Epithelial cell of esophagus (primary cell): ENCODE measurements around the gene CADPS.

Experiments
- DNase-seq: peaks from one replicate; pipeline ENCODE4 v3.0.0; 2010; ENCODE audit warnings: low read depth
- H3K4me3 ChIP-seq: 2 replicates; pipeline ENCODE4 v1.5.1; 2011; ENCODE audit warnings: mild to moderate bottlenecking, low read length, control low read depth
- TF ChIP-seq, protein P1 (sequence below): IDR thresholded peaks from 2 replicates; pipeline ENCODE4 v1.5.1; 2011; ENCODE audit warnings: low read depth, mild to moderate bottlenecking, low read length, control low read depth, inconsistent platforms; ENCODE audit not compliant: insufficient read depth; ENCODE audit errors: missing control alignments

CADPS gene

DNA sequence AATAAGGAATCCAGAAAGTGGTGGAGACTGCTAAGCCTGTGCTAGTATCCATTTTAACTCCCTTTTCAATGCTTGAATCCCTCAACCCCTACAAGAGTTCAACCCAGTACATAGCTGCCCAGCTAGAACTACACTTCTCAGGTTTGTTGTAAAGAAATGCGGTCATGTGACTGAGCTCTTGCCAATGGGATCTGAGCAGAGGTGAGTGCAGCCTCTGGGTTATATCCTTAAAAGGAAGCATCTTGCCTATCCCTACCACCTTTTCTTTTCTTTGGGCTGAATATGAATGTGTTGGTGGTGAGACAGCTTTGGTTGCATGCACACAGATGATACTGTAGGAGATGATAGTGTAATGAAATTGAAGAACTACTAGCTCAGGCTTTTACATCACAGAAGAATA is 139.7 kb downstream of the CADPS start:
- no peak for DNase-seq
- TF ChIP-seq, protein P1, sequence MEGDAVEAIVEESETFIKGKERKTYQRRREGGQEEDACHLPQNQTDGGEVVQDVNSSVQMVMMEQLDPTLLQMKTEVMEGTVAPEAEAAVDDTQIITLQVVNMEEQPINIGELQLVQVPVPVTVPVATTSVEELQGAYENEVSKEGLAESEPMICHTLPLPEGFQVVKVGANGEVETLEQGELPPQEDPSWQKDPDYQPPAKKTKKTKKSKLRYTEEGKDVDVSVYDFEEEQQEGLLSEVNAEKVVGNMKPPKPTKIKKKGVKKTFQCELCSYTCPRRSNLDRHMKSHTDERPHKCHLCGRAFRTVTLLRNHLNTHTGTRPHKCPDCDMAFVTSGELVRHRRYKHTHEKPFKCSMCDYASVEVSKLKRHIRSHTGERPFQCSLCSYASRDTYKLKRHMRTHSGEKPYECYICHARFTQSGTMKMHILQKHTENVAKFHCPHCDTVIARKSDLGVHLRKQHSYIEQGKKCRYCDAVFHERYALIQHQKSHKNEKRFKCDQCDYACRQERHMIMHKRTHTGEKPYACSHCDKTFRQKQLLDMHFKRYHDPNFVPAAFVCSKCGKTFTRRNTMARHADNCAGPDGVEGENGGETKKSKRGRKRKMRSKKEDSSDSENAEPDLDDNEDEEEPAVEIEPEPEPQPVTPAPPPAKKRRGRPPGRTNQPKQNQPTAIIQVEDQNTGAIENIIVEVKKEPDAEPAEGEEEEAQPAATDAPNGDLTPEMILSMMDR, result no peak
- no peak overlapping the region for H3K4me3 ChIP-seq

DNA sequence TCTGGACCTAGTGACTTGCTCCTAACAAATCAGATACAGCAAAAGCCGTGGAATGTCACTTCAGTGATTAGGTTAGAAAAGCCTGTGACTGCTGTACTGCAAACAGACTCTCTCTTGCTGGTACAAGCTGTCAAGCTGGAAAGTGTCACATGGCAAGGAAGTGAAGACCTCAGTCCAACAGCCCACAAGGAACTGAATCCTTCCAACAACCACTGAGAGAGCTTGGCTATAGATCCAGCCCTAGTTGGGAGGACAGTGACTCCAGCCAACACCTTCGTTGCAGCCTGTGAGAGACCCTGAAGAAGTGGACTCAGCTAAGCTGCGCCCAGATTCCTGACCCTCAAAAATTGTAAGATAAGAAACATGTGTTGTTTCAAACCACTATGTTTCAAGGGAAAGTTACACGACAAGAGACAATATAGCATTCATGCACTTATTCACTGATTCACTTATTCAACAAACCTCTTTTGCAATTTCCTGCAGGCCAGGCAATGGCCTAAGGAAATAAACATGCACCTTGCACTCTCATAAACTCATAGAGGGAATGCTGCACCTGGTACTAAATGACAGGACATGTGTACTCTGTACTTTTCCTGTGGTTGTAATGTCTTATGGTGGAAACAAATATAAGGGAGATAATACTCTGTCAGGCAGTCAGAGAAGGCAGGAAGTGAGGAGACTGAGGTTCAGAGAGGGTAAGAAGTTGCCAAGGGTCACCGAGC is 142.9 kb downstream of the CADPS start:
- TF ChIP-seq, protein P1, result no peak
- peak; percentile 24 for DNase-seq
- H3K4me3 ChIP-seq, result no peak overlapping the region

DNA sequence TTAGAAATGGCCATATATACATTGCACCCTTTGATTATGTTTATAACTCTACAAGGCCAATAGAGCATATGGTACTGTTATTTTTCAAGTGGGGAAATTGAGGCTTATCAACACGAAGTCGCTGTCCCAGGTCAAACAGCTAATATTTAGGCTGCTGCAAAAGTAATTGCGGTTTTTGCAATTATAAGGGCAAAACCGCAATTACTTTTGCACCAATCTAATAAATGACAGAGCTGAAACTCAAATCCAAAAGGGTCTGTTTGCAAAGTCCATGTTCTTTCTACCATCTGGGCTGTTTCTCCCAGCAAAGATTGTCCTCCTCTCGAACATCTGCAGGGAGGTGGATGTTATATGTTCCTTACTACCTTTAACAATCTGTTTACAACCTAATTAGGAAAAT is 147.2 kb downstream of the CADPS start:
- H3K4me3 ChIP-seq, result no peak overlapping the region
- TF ChIP-seq, protein P1, result no peak
- no peak for DNase-seq

DNA sequence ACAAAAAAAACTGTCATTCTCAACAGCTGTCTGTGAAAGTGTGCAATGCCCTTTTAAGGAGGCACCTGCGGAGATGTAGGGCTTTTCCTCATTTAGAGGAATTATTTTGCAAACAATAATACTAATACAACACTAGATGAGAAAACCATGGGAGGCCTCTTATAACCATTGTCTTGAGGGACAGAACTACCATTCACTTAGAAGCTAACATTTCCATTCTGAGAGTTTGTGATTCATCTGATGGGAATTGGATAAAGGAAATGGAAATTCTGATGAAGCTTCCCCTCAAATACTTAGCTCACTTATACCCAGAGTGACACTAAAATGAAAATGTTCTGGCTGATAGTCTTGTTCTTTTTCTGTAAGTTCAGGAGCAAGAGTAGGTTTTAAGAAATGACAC is 147.7 kb downstream of the CADPS start:
- TF ChIP-seq, protein P1, result no peak
- H3K4me3 ChIP-seq, result no peak overlapping the region
- peak; percentile 27 for DNase-seq

DNA sequence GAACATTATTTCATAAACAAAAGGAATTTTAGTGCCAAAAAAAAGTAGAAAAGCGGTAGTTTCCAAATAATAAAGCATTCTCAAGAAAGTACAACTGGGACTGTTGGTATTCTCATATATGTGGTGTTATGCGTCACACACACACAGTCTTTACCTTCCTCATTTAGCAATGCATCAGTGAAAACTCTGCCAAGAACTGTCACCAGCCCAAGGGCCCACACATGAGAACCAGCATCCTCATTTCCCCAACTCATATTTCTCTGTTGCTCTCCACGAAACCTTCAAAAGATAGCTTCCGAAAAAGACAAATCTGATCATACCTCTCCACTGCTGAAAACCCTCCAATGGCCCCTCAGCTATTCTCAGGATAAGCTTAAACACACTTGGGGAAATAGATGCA is 150.7 kb downstream of the CADPS start:
- DNase-seq, result peak; percentile 18
- TF ChIP-seq, protein P1, result no peak

DNA sequence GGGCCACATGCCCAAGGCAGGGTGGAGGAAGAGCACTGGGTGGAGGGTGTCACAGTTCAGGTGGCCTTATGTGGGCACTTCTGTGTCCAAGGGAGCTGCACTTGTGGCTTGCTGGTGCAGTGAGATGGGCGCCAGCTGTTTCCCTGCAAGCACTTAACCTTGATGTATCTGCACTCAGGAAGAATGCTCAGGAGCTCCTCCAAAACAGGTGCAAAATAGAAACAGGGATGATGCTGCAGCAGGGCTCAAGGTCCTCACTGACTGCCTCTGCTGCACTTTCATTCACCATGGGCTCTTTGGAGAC is 151.3 kb downstream of the CADPS start:
- TF ChIP-seq, protein P1, result no peak
- no peak for DNase-seq
- H3K4me3 ChIP-seq, result no peak overlapping the region

More for the DNA sequence above, 150.7 kb downstream of the CADPS start:
- H3K4me3 ChIP-seq, result no peak overlapping the region
